T-helper 2 cell treated with Interferon-gamma antibody and Interleukin-4, amounts not matched to agents 5 μg/mL and 100 μg/mL, for 36 hours (primary cell): ENCODE measurements around the gene RAD51.
"Not testable (repeated sequence)": the region's sequence is repeated elsewhere in the genome, so short reads cannot be mapped to it uniquely, and the experiment has no call there.

Experiments
- DNase-seq: peaks from one replicate; pipeline ENCODE4 v3.0.0; 2021; ENCODE audit warnings: low spot score
- H3K27ac Mint-ChIP-seq: one replicate; pipeline ENCODE4 v1.8.0; 2021; ENCODE audit warnings: mild to moderate bottlenecking, mixed read lengths
- H3K27me3 Mint-ChIP-seq: one replicate; pipeline ENCODE4 v1.8.0; 2021; ENCODE audit warnings: low read depth, mixed read lengths
- H3K36me3 Mint-ChIP-seq: one replicate; pipeline ENCODE4 v1.8.0; 2021; ENCODE audit warnings: low read depth, mixed read lengths
- H3K4me1 Mint-ChIP-seq: one replicate; pipeline ENCODE4 v1.8.0; 2021; ENCODE audit warnings: low read depth, mixed read lengths
- H3K4me3 Mint-ChIP-seq: one replicate; pipeline ENCODE4 v1.8.0; 2022; ENCODE audit warnings: mild to moderate bottlenecking, moderate library complexity, mixed read lengths
- H3K9me3 Mint-ChIP-seq: one replicate; pipeline ENCODE4 v1.8.0; 2021; ENCODE audit warnings: mixed read lengths

The RAD51 gene

GRCh38 chr15:40694688-40695468, at the start of gene RAD51:
Gene RAD51 (plus strand): TSS chr15:40695174. CDS start chr15:40698759, 3,585 bp downstream.
- H3K4me1 Mint-ChIP-seq, result peaks cover 28% of the 10 kb centered on the region
- H3K27ac Mint-ChIP-seq, result peak within 1 kb of the TSS; percentile 100
- peaks cover 32% of the 10 kb centered on the region for H3K36me3 Mint-ChIP-seq
- no peaks in the 10 kb centered on the region for H3K27me3 Mint-ChIP-seq
- H3K4me3 Mint-ChIP-seq, result peak within 1 kb of the TSS; percentile 92
- peak; percentile 93 for DNase-seq
- no peaks in the 10 kb centered on the region for H3K9me3 Mint-ChIP-seq

- Mint-ChIP-seq H3K4me1 (no peaks in the 10 kb centered on the region), H3K27me3 (no peaks in the 10 kb centered on the region), H3K36me3 (peaks cover 39% of the 10 kb centered on the region), H3K4me3 (no peak overlapping the region), H3K27ac (peak overlapping the region; percentile 2), H3K9me3 (no peaks in the 10 kb centered on the region)
- no peak for DNase-seq
Measured at GRCh38 chr15:40647523-40647922, 47.5 kb upstream of the RAD51 start.

- Mint-ChIP-seq H3K27ac (no peak overlapping the region), H3K4me1 (no peaks in the 10 kb centered on the region), H3K27me3 (no peaks in the 10 kb centered on the region), H3K9me3 (no peaks in the 10 kb centered on the region), H3K36me3 (peaks cover 45% of the 10 kb centered on the region), H3K4me3 (no peak overlapping the region)
- no peak for DNase-seq
Measured at GRCh38 chr15:40650479-40650878, 44.5 kb upstream of the RAD51 start.

GRCh38 chr15:40660686-40661085, 34.3 kb upstream of the RAD51 start:
- Mint-ChIP-seq H3K4me3 (no peak overlapping the region), H3K36me3 (peaks cover 38% of the 10 kb centered on the region), H3K9me3 (no peaks in the 10 kb centered on the region), H3K27ac (peak overlapping the region; percentile 60), H3K4me1 (no peaks in the 10 kb centered on the region), H3K27me3 (no peaks in the 10 kb centered on the region)
- DNase-seq, result peak; percentile 16

GRCh38 chr15:40664909-40665308, 30.1 kb upstream of the RAD51 start:
- no peak for DNase-seq
- no peak overlapping the region for H3K27ac Mint-ChIP-seq

GRCh38 chr15:40676290-40676689, 18.7 kb upstream of the RAD51 start:
- H3K27me3 Mint-ChIP-seq, DNase-seq, H3K4me3 Mint-ChIP-seq, H3K9me3 Mint-ChIP-seq, H3K36me3 Mint-ChIP-seq, H3K4me1 Mint-ChIP-seq, H3K27ac Mint-ChIP-seq: not testable (repeated sequence)

More at GRCh38 chr15:40664909-40665308, 30.1 kb upstream of the RAD51 start:
- Mint-ChIP-seq H3K36me3 (peaks cover 25% of the 10 kb centered on the region), H3K4me3 (no peak overlapping the region), H3K9me3 (no peaks in the 10 kb centered on the region), H3K27me3 (no peaks in the 10 kb centered on the region), H3K4me1 (no peaks in the 10 kb centered on the region)

- DNase-seq, H3K9me3 Mint-ChIP-seq, H3K4me1 Mint-ChIP-seq, H3K4me3 Mint-ChIP-seq, H3K27ac Mint-ChIP-seq, H3K36me3 Mint-ChIP-seq, H3K27me3 Mint-ChIP-seq: not testable (repeated sequence)
Measured at GRCh38 chr15:40676906-40677305, 18.1 kb upstream of the RAD51 start.

- Mint-ChIP-seq H3K4me1 (peaks cover 4% of the 10 kb centered on the region), H3K27ac (no peak overlapping the region), H3K27me3 (no peaks in the 10 kb centered on the region), H3K9me3 (no peaks in the 10 kb centered on the region), H3K4me3 (no peak overlapping the region), H3K36me3 (peaks cover 3% of the 10 kb centered on the region)
- DNase-seq, result no peak
Measured at GRCh38 chr15:40680151-40680550, 14.8 kb upstream of the RAD51 start.

- not testable (repeated sequence) for H3K27ac Mint-ChIP-seq, H3K27me3 Mint-ChIP-seq, H3K9me3 Mint-ChIP-seq, H3K36me3 Mint-ChIP-seq, H3K4me3 Mint-ChIP-seq, H3K4me1 Mint-ChIP-seq, DNase-seq
Measured at GRCh38 chr15:40680959-40681358, 14.0 kb upstream of the RAD51 start.

- Mint-ChIP-seq H3K4me1 (no peaks in the 10 kb centered on the region), H3K9me3 (no peaks in the 10 kb centered on the region), H3K36me3 (no peaks in the 10 kb centered on the region), H3K4me3 (no peak overlapping the region), H3K27me3 (no peaks in the 10 kb centered on the region), H3K27ac (no peak overlapping the region)
- no peak for DNase-seq
Measured at GRCh38 chr15:40684381-40684780, 10.6 kb upstream of the RAD51 start.

- Mint-ChIP-seq H3K4me3 (no peak overlapping the region), H3K36me3 (no peaks in the 10 kb centered on the region), H3K4me1 (no peaks in the 10 kb centered on the region), H3K9me3 (no peaks in the 10 kb centered on the region), H3K27ac (no peak overlapping the region), H3K27me3 (no peaks in the 10 kb centered on the region)
- no peak for DNase-seq
Measured at GRCh38 chr15:40685376-40685775, 9.6 kb upstream of the RAD51 start.

- Mint-ChIP-seq H3K36me3 (peaks cover 6% of the 10 kb centered on the region), H3K4me3 (no peak overlapping the region)
Measured at GRCh38 chr15:40688932-40689799, 5.8 kb upstream of the RAD51 start.

GRCh38 chr15:40691737-40692136, 3.2 kb upstream of the RAD51 start:
- H3K9me3 Mint-ChIP-seq, result no peaks in the 10 kb centered on the region
- no peaks in the 10 kb centered on the region for H3K27me3 Mint-ChIP-seq
- H3K4me3 Mint-ChIP-seq, result no peak overlapping the region
- DNase-seq, result no peak
- H3K36me3 Mint-ChIP-seq, result peaks cover 15% of the 10 kb centered on the region
- H3K4me1 Mint-ChIP-seq, result peaks cover 14% of the 10 kb centered on the region
- no peak overlapping the region for H3K27ac Mint-ChIP-seq

More at GRCh38 chr15:40688932-40689799, 5.8 kb upstream of the RAD51 start:
- Mint-ChIP-seq H3K27ac (peak overlapping the region; percentile 2), H3K4me1 (peaks cover 6% of the 10 kb centered on the region), H3K27me3 (no peaks in the 10 kb centered on the region), H3K9me3 (no peaks in the 10 kb centered on the region)
- no peak for DNase-seq
